ENCODE data around the gene MEIS1.

DNA sequence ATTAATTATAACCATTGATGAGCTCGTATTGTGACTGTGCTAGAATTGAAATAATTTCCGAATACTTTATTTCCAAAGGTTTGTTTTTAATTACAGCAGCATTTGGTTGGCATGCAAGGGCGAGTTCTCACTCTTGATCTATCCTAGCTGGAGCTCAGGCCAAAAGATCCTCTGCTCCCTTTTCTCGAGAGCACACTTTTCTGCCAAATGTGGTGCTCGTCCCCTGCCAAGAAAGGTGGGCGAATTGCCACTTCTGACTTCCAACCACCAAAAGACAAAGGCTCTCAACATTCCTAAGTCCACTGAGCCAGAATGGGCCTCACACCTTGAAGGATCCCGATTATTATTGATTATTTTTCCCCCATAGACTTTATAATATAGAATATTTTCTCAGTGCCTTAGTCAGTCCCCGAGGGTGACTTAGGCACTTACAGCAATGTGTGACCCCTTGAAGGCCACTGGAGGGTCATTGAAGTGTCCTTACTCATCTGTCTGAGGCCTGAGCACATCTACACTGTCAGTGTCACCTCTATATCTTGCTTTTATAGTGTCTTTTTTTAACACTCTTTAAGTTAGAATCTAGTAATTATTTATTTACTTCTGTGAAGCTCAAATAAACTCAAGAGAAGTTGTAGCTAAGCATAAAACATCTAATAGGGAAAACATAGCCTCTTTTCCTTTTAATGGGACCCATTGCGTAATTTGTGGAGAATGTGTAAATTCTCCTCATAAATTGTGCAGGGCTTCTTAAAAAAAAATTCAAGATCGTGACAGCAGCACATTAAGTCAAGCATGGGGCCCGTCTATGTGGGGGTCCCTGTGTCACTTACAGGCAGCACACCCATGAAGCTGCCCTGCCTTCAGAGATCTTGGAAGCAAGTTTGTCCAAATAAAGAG lies 98.3 kb downstream of the MEIS1 start:
- TF ChIP-seq, protein P1, sequence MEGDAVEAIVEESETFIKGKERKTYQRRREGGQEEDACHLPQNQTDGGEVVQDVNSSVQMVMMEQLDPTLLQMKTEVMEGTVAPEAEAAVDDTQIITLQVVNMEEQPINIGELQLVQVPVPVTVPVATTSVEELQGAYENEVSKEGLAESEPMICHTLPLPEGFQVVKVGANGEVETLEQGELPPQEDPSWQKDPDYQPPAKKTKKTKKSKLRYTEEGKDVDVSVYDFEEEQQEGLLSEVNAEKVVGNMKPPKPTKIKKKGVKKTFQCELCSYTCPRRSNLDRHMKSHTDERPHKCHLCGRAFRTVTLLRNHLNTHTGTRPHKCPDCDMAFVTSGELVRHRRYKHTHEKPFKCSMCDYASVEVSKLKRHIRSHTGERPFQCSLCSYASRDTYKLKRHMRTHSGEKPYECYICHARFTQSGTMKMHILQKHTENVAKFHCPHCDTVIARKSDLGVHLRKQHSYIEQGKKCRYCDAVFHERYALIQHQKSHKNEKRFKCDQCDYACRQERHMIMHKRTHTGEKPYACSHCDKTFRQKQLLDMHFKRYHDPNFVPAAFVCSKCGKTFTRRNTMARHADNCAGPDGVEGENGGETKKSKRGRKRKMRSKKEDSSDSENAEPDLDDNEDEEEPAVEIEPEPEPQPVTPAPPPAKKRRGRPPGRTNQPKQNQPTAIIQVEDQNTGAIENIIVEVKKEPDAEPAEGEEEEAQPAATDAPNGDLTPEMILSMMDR (IDR thresholded peaks at IDR 0.05), result no peak
- TF ChIP-seq EP300 (IDR thresholded peaks at IDR 0.05) (no peak), POLR2A (IDR thresholded peaks at IDR 0.05) (no peak)

All from stomach (tissue), 4 donors.